CD14-positive monocyte (primary cell): Measurements from ENCODE around the gene BUB1B. TPM values are rescaled to one million over a fixed set of nuclear protein-coding genes. Genes with fewer than 3 reads are reported as not detected.
A peak's percentile ranks its signal among the peaks of the same experiment; 100 is the strongest.

Experiments
- DNase-seq, 3 donors: peaks; one replicate each; pipeline ENCODE4 v3.0.0-alpha.2; 2011 to 2022
- H2AFZ ChIP-seq: 2 replicates; pipeline ENCODE4 v1.6.0; 2012; ENCODE audit warnings: mild to moderate bottlenecking, low read depth, low read length, inconsistent platforms; ENCODE audit not compliant: insufficient read depth, poor library complexity, severe bottlenecking
- H3K27ac ChIP-seq, 2 donors: 1 replicate in 1 of 2; 2 replicates in 1 of 2; pipeline ENCODE4 v1.5.1; 2012 to 2013; ENCODE audit warnings: low read length in 2 of 2, control low read depth in 1 of 2, inconsistent platforms in 1 of 2, low read depth in 1 of 2, mild to moderate bottlenecking in 1 of 2
- H3K27me3 ChIP-seq, 2 donors: one replicate each; pipeline versions ENCODE4 v1.6.0 to v1.6.1; 2011 to 2013; ENCODE audit warnings: low read length in 2 of 2; ENCODE audit not compliant: control insufficient read depth in 2 of 2, insufficient read depth in 2 of 2
- H3K36me3 ChIP-seq, 2 donors: replicated peaks in 1 of 2; 1 replicate in 1 of 2; 2 replicates in 1 of 2; pipeline versions ENCODE4 v1.5.1 to v1.6.1; 2012 to 2013; ENCODE audit warnings: low read length in 2 of 2, control low read depth in 1 of 2, inconsistent platforms in 1 of 2, mild to moderate bottlenecking in 1 of 2; ENCODE audit not compliant: insufficient read depth in 2 of 2, control insufficient read depth in 1 of 2
- H3K4me1 ChIP-seq, 2 donors: 1 replicate in 1 of 2; 2 replicates in 1 of 2; pipeline versions ENCODE4 v1.5.1 to v1.6.1; 2012 to 2013; ENCODE audit warnings: low read length in 2 of 2, control low read depth in 1 of 2, inconsistent platforms in 1 of 2, mild to moderate bottlenecking in 1 of 2, moderate library complexity in 1 of 2; ENCODE audit not compliant: insufficient read depth in 2 of 2, control insufficient read depth in 1 of 2
- H3K4me2 ChIP-seq: replicated peaks from 2 replicates; pipeline ENCODE3; 2012; ENCODE audit warnings: low read length, moderate library complexity, mild to moderate bottlenecking; ENCODE audit not compliant: poor library complexity, severe bottlenecking; ENCODE audit errors: extremely low read depth
- H3K4me3 ChIP-seq, 3 experiments: fragments of 200-600 bp in 1 of 3; sonication (generic) in 1 of 3; replicated peaks in 1 of 3; 1 replicate in 2 of 3; 2 replicates in 1 of 3; pipeline ENCODE4 v1.5.1; 2011 to 2013; ENCODE audit warnings: low read length in 3 of 3, mild to moderate bottlenecking in 3 of 3, control low read depth in 2 of 3, low read depth in 2 of 3, inconsistent platforms in 1 of 3, moderate library complexity in 1 of 3
- H3K79me2 ChIP-seq: 2 replicates; pipeline ENCODE4 v1.6.0; 2012; ENCODE audit warnings: mild to moderate bottlenecking, control low read depth, inconsistent platforms, low read length, moderate library complexity; ENCODE audit not compliant: insufficient read depth
- H3K9ac ChIP-seq: 2 replicates; pipeline ENCODE4 v1.6.0; 2017; ENCODE audit warnings: low read length, mild to moderate bottlenecking; ENCODE audit not compliant: insufficient read depth, poor library complexity, severe bottlenecking
- H3K9me3 ChIP-seq, 2 donors: replicated peaks in 1 of 2; 1 replicate in 1 of 2; 2 replicates in 1 of 2; pipeline versions ENCODE4 v1.5.1 to v1.6.1; 2012 to 2013; ENCODE audit warnings: low read length in 2 of 2, control low read depth in 1 of 2; ENCODE audit not compliant: control insufficient read depth in 1 of 2, insufficient read depth in 1 of 2
- H4K20me1 ChIP-seq: 2 replicates; pipeline ENCODE4 v1.6.0; 2012; ENCODE audit warnings: mild to moderate bottlenecking, low read length, control low read depth, moderate library complexity; ENCODE audit not compliant: insufficient read depth
- H3K27ac Mint-ChIP-seq, 7 donors: one replicate each; pipeline ENCODE4 v1.8.0; 2020; ENCODE audit warnings: mild to moderate bottlenecking in 7 of 7, mixed read lengths in 7 of 7, moderate library complexity in 6 of 7, inconsistent platforms in 2 of 7
- H3K27me3 Mint-ChIP-seq, 3 donors: one replicate each; pipeline ENCODE4 v1.8.0; 2021 to 2022; ENCODE audit warnings: low read depth in 3 of 3, mild to moderate bottlenecking in 3 of 3, mixed read lengths in 3 of 3, moderate library complexity in 3 of 3, inconsistent platforms in 1 of 3
- H3K36me3 Mint-ChIP-seq, 2 donors: one replicate each; pipeline ENCODE4 v1.8.0; 2020; ENCODE audit warnings: mixed read lengths in 2 of 2, inconsistent platforms in 1 of 2, mild to moderate bottlenecking in 1 of 2
- H3K4me1 Mint-ChIP-seq: one replicate; pipeline ENCODE4 v1.8.0; 2020; ENCODE audit warnings: mild to moderate bottlenecking, mixed read lengths
- H3K4me3 Mint-ChIP-seq, 2 donors: one replicate each; pipeline ENCODE4 v1.8.0; 2020; ENCODE audit warnings: mild to moderate bottlenecking in 2 of 2, mixed read lengths in 2 of 2, moderate library complexity in 1 of 2
- H3K9me3 Mint-ChIP-seq, 7 donors: one replicate each; pipeline ENCODE4 v1.8.0; 2020 to 2022; ENCODE audit warnings: mixed read lengths in 7 of 7, mild to moderate bottlenecking in 6 of 7, moderate library complexity in 6 of 7, inconsistent platforms in 2 of 7
- CTCF ChIP-seq: fragments of 200-600 bp; IDR thresholded peaks from one replicate; pipeline ENCODE4 v1.8.0; 2022; ENCODE audit warnings: antibody characterized with exemption, mild to moderate bottlenecking
- WGBS: methylation state at CpG from one replicate; pipeline ENCODE4 v1.1.5; 2013; ENCODE audit warnings: missing lambda C conversion rate; ENCODE audit not compliant: insufficient coverage; 5-methylcytosine and 5-hydroxymethylcytosine counted together
- intact Hi-C, 2 donors: fragments of 100-400 bp; cut with micrococcal nuclease; formaldehyde crosslinking; loops; one replicate each; pipeline versions ENCODE4 v1.15.0 to v1.15.1; 2023
- polyA plus RNA-seq, 3 donors: library from polyadenylated mRNA; depleted of rRNA in 1 of 3; unstranded in 2 of 3; stranded (reverse) in 1 of 3; fragments of 300-500 nt in 2 of 3; fragments of >200 nt in 1 of 3; fragmentation: Illumina TruSeq in 2 of 3; gene quantifications; 1 replicate in 2 of 3; 2 replicates in 1 of 3; pipeline ENCODE4 v1.2.3, GENCODE V29; 2012 to 2021

BUB1B gene
- polyA plus RNA-seq, 3 donors, result 0.01 to 0.51 TPM; not detected in 1

DNA sequence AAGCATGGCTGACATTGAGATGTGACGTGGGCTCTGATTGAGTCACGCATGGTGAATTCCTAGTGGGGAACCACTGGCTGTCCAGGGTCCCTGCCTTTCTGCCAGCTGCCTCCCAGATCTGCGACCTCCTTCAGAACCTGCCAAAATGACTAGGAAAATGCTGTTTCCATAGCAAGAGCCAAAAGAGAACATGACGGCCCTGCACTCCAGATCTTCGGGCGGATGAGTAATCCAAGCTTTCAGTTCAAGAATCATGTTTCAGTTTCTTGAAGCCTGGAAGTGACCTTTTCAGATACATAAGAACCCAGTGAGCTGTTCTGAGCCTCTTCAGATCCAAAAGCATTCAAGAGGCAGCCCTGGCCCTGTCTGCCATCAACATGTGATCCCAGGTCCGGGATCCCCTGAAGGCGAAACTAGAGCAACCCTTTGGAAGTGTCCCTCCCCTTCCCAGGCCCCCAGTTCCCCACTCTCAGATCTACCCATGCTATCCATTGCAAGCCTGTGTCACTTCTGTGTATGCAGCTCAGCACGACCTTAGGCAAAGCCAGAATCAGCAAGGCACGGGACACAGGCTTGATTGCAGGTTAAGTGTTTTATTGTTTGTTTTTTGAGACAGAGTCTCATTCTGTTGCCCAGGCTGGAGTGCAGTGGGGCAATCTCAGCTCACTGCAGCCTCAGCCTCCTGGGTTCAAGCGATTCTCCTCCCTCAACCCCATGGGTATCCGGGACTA, 102.3 kb downstream of the BUB1B start:
- Histone ChIP-seq H3K9me3 (no peaks in the 10 kb centered on the region), H3K27ac (no peak overlapping the region), H3K4me3 (no peak overlapping the region), H4K20me1 (no peaks in the 10 kb centered on the region), H3K9ac (no peak overlapping the region), H3K27me3 (no peaks in the 10 kb centered on the region), H3K4me1 (no peaks in the 10 kb centered on the region), H2AFZ (no peak overlapping the region), H3K4me2 (no peak overlapping the region), H3K79me2 (no peaks in the 10 kb centered on the region), H3K36me3 (no peaks in the 10 kb centered on the region)
- peaks cover 6% of the 10 kb centered on the region for H3K4me1 Mint-ChIP-seq
- peaks cover 0 to 13% (median 7%) of the 10 kb centered on the region in 3 donors for H3K27me3 Mint-ChIP-seq
- no peaks in the 10 kb centered on the region for H3K36me3 Mint-ChIP-seq
- no peak overlapping the region for H3K4me3 Mint-ChIP-seq
- WGBS, result 91% methylated on average over 10 of the region's 12 CpGs
- H3K27ac Mint-ChIP-seq, result no peak overlapping the region
- DNase-seq, result no peak
- intact Hi-C loops, result no loop called here
- TF ChIP-seq CTCF, result no peak
- no peaks in the 10 kb centered on the region for H3K9me3 Mint-ChIP-seq

GRCh38 chr15:40264321-40265153, 103.7 kb downstream of the BUB1B start:
- Histone ChIP-seq H3K9ac (no peak overlapping the region), H3K4me3 (no peak overlapping the region), H3K27ac (no peak overlapping the region), H2AFZ (no peak overlapping the region), H3K79me2 (no peaks in the 10 kb centered on the region), H3K27me3 (no peaks in the 10 kb centered on the region), H3K4me2 (no peak overlapping the region), H3K9me3 (no peaks in the 10 kb centered on the region), H3K4me1 (no peaks in the 10 kb centered on the region), H3K36me3 (no peaks in the 10 kb centered on the region), H4K20me1 (no peaks in the 10 kb centered on the region)
- no peak for TF ChIP-seq CTCF
- peaks cover 6% of the 10 kb centered on the region for H3K4me1 Mint-ChIP-seq
- no peaks in the 10 kb centered on the region for H3K9me3 Mint-ChIP-seq
- H3K27ac Mint-ChIP-seq, result peak overlapping the region in 1 of 7 donors; percentile 19
- DNase-seq, result no peak
- 95% methylated on average over 9 of the region's 16 CpGs for WGBS
- intact Hi-C loops, result no loop called here
- H3K36me3 Mint-ChIP-seq, result no peaks in the 10 kb centered on the region
- H3K27me3 Mint-ChIP-seq, result peaks cover 0 to 13% (median 6%) of the 10 kb centered on the region in 3 donors
- no peak overlapping the region for H3K4me3 Mint-ChIP-seq
